Measurements from ENCODE around the gene MED13L. TPM values are rescaled to one million over a fixed set of nuclear protein-coding genes. Genes with fewer than 3 reads are reported as not detected.

The MED13L gene
- total and polyA plus RNA-seq, 12 donors: 9.4 to 76.5 (median 64.2) TPM

GRCh38 chr12:116314477-116314876 is 37.0 kb upstream of the MED13L start:
- Histone ChIP-seq H3K27ac (no peak overlapping the region), H3K36me3 (no peaks in the 10 kb centered on the region), H3K9me3 (peaks cover 0 to 10% (median 7%) of the 10 kb centered on the region in 11 donors), H3K4me3 (no peak overlapping the region), H3K4me1 (peaks cover 4 to 16% (median 13%) of the 10 kb centered on the region in 9 donors), H3K27me3 (no peaks in the 10 kb centered on the region)
- no peak for TF ChIP-seq CTCF (IDR thresholded peaks at IDR 0.05)
- intact Hi-C loops (cut with DNase I): loop anchor here in 1 of 10 donors (10.0 kb wide), 1 partner anchor 120 kb away; no protein-coding TSS in a partner anchor
- DNase-seq (no peak), ATAC-seq (no peak)
- 70 to 79% methylated on average over 7 of the region's 7 CpGs for WGBS, 2 donors

GRCh38 chr12:116313194-116313927 is 35.9 kb upstream of the MED13L start:
- Histone ChIP-seq H3K4me3 (no peak overlapping the region), H3K9me3 (peaks cover 0 to 18% (median 7%) of the 10 kb centered on the region in 11 donors), H3K27me3 (no peaks in the 10 kb centered on the region), H3K4me1 (peaks cover 0 to 4% (median 3%) of the 10 kb centered on the region in 9 donors), H3K27ac (no peak overlapping the region), H3K36me3 (no peaks in the 10 kb centered on the region)
- WGBS, 2 donors: 75 to 81% methylated on average over 19 of the region's 19 CpGs
- intact Hi-C loops (cut with DNase I): loop anchor here in 1 of 10 donors (10.0 kb wide), 1 partner anchor 121 kb away; no protein-coding TSS in a partner anchor
- DNase-seq: no peak
- no peak for TF ChIP-seq CTCF (IDR thresholded peaks at IDR 0.05)
- peak in 1 of 8 donors; percentile 44 for ATAC-seq

- no peak for DNase-seq
- Histone ChIP-seq H3K27ac (no peak overlapping the region), H3K4me3 (no peak overlapping the region), H3K9me3 (peaks cover 0 to 18% (median 7%) of the 10 kb centered on the region in 11 donors), H3K4me1 (peaks cover 0 to 4% (median 0%) of the 10 kb centered on the region in 9 donors), H3K27me3 (no peaks in the 10 kb centered on the region), H3K36me3 (no peaks in the 10 kb centered on the region)
- ATAC-seq: no peak
- intact Hi-C loops (cut with DNase I): loop anchor here in 1 of 10 donors (10.0 kb wide), 1 partner anchor 125 kb away; no protein-coding TSS in a partner anchor
- 96 to 99% methylated on average over 3 of the region's 3 CpGs for WGBS, 2 donors
- no peak for TF ChIP-seq CTCF (IDR thresholded peaks at IDR 0.05)
Observed at GRCh38 chr12:116310082-116310481, 32.6 kb upstream of the MED13L start.

GRCh38 chr12:116309343-116309742 is 31.9 kb upstream of the MED13L start:
- no peak for TF ChIP-seq CTCF (IDR thresholded peaks at IDR 0.05)
- H3K9me3 ChIP-seq: peaks cover 0 to 18% (median 7%) of the 10 kb centered on the region in 11 donors
- WGBS, 2 donors: 58 to 63% methylated on average over 1 of the region's 1 CpG
- H3K4me1 ChIP-seq: peaks cover 0 to 4% (median 0%) of the 10 kb centered on the region in 9 donors
- DNase-seq: no peak
- no peaks in the 10 kb centered on the region for H3K27me3 ChIP-seq
- H3K36me3 ChIP-seq: no peaks in the 10 kb centered on the region
- no peak overlapping the region for H3K4me3 ChIP-seq
- no peak for ATAC-seq
- intact Hi-C loops (cut with DNase I): no loop called here
- H3K27ac ChIP-seq: no peak overlapping the region

Data from heart right ventricle (tissue), 16 donors.